ENCODE results near the gene FAT1.
"Not testable (repeated sequence)": the region's sequence is repeated elsewhere in the genome, so short reads cannot be mapped to it uniquely, and the experiment has no call there.

FAT1 gene

GRCh38 chr4:186698028-186698427 lies 25.6 kb downstream of the FAT1 start:
- no peak for DNase-seq (ENCODE audit: low read depth)

GRCh38 chr4:186695392-186695791 lies 28.3 kb downstream of the FAT1 start:
- DNase-seq (ENCODE audit: low read depth): no peak

GRCh38 chr4:186693894-186694293 lies 29.8 kb downstream of the FAT1 start:
- no peak for DNase-seq (ENCODE audit: low read depth)

- no peak for DNase-seq (ENCODE audit: low read depth)
Observed at GRCh38 chr4:186693159-186693815, 30.4 kb downstream of the FAT1 start.

- no peak for DNase-seq (ENCODE audit: low read depth)
Observed at GRCh38 chr4:186691396-186691795, 32.3 kb downstream of the FAT1 start.

GRCh38 chr4:186689476-186689875 lies 34.2 kb downstream of the FAT1 start:
- no peak for DNase-seq (ENCODE audit: low read depth)

GRCh38 chr4:186688150-186688943 lies 35.3 kb downstream of the FAT1 start:
- DNase-seq (ENCODE audit: low read depth): no peak

- DNase-seq (ENCODE audit: low read depth): no peak
Observed at GRCh38 chr4:186687265-186687664, 36.4 kb downstream of the FAT1 start.

- DNase-seq (ENCODE audit: low read depth): no peak
Observed at GRCh38 chr4:186685767-186686183, 37.9 kb downstream of the FAT1 start.

- no peak for DNase-seq (ENCODE audit: low read depth)
Observed at GRCh38 chr4:186684889-186685309, 38.8 kb downstream of the FAT1 start.

- DNase-seq (ENCODE audit: low read depth): no peak
Observed at GRCh38 chr4:186684220-186684619, 39.4 kb downstream of the FAT1 start.

- no peak for DNase-seq (ENCODE audit: low read depth)
Observed at GRCh38 chr4:186680641-186681040, 43.0 kb downstream of the FAT1 start.

GRCh38 chr4:186676531-186677161 lies 47.0 kb downstream of the FAT1 start:
- DNase-seq (ENCODE audit: low read depth): no peak

GRCh38 chr4:186669735-186670134 lies 53.9 kb downstream of the FAT1 start:
- no peak for DNase-seq (ENCODE audit: low read depth)

GRCh38 chr4:186669159-186669731 lies 54.4 kb downstream of the FAT1 start:
- no peak for DNase-seq (ENCODE audit: low read depth)

- DNase-seq (ENCODE audit: low read depth): no peak
Observed at GRCh38 chr4:186666750-186667149, 56.9 kb downstream of the FAT1 start.

- no peak for DNase-seq (ENCODE audit: low read depth)
Observed at GRCh38 chr4:186666252-186666651, 57.4 kb downstream of the FAT1 start.

GRCh38 chr4:186660403-186660802 lies 63.3 kb downstream of the FAT1 start:
- DNase-seq (ENCODE audit: low read depth): no peak

- no peak for DNase-seq (ENCODE audit: low read depth)
Observed at GRCh38 chr4:186659935-186660334, 63.7 kb downstream of the FAT1 start.

GRCh38 chr4:186659456-186659855 lies 64.2 kb downstream of the FAT1 start:
- not testable (repeated sequence) for DNase-seq (ENCODE audit: low read depth)

- no peak for DNase-seq (ENCODE audit: low read depth)
Observed at GRCh38 chr4:186658657-186659056, 65.0 kb downstream of the FAT1 start.

GRCh38 chr4:186657764-186658163 lies 65.9 kb downstream of the FAT1 start:
- DNase-seq (ENCODE audit: low read depth): no peak

- DNase-seq (ENCODE audit: low read depth): no peak
Observed at GRCh38 chr4:186653969-186654368, 69.7 kb downstream of the FAT1 start.

Measured in stimulated activated CD8-positive, alpha-beta memory T cell treated with anti-CD3 and anti-CD28 coated beads, Interleukin-12 subunit alpha, Interleukin-12 subunit beta, amount 100 ng/mL, for 4 hours (primary cell).